Stimulated activated CD8-positive, alpha-beta memory T cell treated with anti-CD3 and anti-CD28 coated beads, Interleukin-2, amount 100 ng/mL, for 1 hour (primary cell): ENCODE measurements around the gene CASZ1.

ENCODE experiments used
- DNase-seq, 2 donors: peaks; one replicate each; pipeline ENCODE4 v3.0.0-alpha.2; 2020; ENCODE audit warnings: low read depth in 2 of 2

The CASZ1 gene

DNA sequence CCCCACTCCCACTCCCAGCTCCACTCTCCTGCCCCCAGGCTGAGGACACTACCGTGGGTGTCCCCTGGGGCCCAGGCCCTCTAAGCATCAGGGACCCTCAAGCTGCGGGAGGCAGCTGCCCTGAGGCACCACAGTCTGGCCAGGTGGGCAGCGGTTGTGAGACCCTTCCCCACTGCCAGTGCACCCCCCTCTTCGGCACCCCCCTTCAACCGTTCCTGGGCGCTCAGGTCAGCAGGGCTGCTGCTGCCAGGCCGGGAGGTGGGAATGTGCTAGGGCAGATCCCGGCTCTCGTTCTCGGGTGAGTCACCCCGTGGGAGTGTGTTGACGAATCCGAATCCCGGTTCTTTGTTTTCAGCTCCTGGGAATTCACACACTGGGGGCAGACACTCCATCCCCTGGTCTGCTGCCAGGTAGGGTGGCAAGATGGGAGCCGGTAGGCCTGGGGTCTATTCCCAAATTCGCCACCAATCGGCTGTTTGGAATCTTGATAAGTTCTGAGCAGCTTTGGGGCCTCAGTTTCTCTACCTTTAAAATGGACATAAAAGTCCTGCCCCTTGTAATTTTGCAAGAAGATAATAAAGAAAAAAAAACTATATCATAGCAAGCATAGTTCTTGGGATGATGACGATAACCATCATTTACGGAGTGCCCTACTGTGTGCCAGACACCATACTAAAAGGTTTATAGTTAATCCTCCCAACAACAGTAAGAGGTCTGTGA, 28.5 kb upstream of the CASZ1 start:
- no peak for DNase-seq

DNA sequence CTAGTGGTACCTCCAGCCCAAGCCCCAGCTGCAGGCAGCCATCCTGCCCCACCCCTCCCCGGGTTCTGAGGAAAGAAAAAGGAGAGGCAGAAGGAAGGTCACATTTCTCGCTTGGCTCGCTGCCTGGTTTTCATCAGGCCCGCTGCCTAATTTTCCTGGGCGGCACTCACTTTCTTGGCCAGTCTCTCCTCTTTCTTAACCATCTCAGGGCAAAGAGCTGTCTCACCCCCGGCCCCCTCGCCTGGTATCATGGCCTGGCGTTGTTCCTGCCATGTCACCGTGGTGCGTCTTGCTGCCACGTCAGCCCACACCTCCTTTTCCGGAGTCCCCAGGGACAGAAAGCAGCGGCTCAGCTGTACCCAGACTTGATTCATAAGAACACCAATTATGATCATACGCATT, 26.6 kb upstream of the CASZ1 start:
- no peak for DNase-seq

DNA sequence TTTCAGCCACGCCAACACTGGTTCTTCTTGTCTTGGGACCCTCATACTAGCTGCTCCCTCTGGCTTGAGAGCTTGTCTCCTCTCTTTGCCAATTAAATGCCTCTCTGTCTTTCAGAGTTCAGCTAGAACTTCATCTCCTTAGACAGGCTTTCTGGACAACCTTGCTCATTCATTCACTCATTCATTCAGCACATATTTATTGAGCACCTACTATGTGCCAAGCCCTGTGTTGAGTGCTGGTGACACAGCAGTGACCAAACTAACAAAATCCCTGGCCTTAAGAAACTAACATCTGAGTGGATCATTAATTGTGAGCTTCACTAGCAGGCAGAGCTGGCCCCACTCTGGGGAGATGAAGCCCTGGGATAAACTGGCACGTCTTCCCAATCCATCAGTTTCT, 24.9 kb upstream of the CASZ1 start:
- DNase-seq = no peak

DNA sequence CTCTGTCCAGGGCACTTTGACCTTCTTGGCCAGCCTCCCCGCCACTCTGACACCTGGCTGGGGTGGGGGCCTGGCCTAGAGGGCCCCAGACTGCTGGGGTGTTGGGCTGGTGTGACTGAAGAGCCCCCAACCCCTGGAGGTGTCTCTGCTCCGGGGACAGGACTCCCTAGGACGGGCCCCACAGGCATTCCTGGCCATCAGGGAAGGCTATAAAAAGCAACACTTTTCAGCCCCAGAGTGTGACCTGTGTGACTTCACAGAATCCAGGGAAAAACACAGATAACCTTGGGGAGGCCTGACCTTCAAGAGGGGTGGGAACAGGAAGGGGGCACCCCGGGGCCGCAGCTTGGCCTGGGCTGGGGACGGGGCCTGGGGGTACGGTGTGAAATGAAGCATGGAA, 24.0 kb upstream of the CASZ1 start:
- DNase-seq = no peak

DNA sequence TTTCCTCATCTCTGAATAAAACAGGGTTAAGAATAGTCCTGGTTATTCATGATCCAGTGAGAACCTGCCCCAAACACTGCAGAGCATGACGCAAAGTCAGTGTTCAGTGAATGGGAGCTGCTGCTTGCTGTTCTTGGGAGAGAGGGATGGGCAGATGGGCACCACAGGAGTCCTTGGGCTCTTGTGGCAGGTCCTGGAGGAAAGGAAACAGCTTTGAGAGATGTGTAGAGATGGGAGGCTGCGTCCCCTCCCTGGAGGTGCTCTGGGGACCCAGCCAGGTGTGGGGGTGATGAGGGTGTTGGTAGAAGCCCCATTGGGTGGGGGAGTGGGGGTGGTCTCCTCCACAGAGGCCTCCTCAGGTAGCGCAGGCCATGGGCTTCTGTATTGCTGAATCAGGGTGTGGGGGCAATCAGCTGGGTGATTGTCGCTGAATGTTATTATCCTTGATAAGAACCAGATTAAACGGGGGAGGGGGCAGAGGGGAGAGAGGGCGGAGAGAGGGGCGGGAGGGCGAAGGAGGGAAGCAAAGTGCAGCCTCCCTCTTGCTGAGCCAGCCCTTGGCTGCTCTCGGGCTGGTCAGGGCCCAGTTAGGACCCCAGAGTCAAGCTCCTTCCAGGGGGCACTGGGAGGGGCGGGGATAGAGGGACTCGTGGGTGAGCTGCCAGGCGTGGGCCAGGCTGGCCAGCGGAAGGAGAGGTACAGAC, 22.9 kb upstream of the CASZ1 start:
- DNase-seq = no peak

DNA sequence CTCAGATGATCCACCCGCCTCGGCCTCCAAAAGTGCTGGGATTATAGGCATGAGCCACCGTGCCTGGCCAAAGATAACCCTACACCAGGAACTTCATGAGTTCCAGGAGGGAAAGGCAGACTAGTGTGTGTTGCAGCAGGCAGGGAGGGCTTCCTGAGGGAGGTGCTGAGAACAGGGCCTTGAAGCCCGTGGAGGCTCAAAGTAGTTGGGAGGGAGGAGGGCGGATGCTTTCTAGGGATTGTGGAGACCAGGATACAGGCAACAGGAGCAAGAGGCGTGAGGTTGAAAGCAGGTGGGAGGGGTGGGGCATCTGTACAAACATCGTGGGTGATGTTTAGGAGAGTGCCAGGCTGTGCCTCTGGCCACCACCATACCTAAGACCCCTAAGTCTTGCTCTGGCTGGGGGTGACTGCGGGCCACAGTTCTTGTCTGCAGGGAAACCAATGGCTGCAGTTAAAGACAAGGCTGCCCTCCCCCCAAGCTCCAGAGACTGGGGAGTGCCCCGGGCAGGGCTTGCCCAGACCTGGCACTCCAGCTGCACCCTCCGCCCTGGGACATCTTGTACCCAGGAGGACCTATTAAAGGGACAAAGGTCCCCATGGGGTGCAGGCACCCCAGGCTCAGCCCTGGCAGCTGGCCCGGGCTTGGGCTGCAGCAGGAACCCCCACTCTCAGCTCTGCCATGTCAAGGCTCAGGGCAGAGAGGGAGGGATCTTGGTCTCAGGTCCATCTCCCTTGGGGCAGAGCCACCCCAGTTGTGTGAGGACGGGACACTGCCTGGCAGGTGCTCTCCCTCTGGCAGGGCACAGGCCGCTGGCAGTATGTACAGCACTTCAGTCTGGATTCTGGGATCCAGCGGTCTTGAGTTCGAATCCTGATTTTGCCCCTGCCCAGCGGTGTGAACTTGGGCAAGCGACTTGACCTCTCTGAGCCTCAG, 22.1 kb upstream of the CASZ1 start:
- no peak for DNase-seq

DNA sequence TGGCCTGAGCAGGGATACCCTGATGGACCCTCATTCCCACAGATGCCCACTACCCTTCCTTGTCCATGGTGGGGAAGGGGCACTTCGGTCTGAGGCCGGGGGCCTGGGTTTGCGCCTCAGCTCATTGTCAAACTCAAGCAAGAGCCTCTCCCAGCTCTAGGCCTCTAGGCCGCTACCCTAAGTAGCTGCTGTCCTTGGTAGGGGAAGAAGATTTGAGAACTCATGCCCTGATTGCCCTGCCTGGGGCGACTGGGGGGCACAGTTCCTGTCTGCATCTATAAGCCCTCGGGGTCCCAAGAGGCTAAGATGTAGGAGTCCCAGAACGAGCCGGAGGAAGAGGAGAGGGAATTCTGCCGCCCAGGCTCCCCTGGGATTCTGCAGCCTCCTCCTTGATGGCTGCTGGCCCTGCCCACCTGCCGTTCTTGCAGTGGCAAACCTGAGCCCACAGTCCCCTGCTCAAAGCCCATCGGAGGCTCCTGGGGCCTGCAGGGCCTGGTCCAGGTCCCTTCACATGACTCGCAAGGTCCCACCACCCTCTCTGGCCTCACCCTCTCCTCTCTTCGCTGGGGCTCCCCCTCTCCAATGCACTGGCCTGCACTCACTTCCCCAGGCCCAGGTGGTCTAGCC, 20.4 kb upstream of the CASZ1 start:
- DNase-seq = no peak

DNA sequence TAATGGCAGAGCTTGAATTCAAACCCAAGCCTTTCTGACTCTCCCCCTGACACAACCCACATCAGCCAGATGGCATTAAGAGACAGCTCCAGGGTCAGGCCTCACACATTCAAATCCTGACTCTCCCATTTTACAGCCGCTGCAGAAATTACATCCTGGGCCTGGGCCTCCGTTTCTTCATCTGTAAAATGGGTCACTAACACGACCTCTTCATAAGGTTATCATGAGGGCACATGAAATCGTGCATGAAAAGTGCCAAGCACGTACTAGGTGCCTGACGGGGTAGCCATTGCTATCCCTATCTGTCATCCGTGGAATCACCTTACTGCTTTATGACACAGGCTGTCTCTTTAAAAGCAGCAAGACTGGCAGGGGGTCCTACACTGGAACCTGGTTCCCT, 19.8 kb upstream of the CASZ1 start:
- no peak for DNase-seq

DNA sequence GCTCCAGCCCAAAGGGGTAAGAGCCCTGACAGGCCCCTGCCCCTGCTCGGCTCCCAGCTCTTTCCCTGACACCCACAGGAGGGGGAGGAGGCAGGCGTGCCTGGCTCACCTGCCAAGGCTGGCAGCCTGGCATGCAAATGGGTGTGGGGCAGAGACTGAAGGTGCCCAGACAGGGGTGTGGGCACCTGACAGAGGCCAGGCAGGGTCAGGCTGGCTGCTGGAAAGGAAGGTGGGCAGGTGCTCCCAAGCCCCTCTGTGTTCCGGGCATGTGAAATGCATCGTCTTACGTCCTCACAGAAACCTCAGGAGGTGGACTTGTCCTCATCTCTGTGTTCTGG, 19.4 kb upstream of the CASZ1 start:
- no peak for DNase-seq

DNA sequence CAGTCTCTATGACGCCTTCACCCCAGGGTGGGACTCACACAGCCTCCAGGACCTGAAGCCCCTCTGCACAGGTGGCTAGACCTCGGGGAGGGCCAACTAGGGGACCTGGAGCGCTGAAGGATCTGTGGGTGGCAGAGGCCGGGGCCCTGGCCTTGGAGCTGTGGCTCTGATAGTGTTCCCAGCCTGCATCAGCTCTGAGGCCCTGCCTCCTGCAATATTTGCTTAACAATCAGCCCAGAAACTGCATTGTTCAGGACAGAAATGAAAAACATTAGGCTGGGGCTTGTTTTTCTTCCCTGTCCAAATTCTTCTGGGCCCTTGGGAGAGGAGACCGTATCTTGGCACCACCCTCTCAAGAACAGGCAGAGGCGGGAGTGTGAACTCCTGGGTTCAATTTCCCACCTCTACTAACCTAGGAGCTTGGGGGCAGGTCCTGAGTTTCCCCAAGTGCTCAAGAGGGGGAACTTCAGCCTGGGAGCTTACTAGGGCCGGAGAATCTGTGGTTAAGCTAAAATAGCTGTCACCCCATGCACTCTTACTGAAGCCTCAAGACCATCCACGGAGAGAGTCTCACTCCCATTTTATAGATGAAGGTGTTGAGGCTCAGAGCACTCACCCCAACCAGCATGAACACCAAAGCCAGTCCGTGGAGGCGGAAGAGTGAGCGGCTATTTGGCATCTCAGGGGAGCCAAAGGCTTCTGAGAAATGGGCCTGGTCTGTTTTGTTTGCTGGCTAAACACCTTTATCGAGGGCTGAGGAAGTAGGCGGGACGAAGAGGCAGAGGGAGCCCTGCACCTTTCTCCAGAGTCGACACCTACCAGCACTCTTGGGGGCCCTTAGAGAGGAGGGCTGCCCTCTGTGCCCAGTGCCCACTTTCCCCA, 18.8 kb upstream of the CASZ1 start:
- no peak for DNase-seq

DNA sequence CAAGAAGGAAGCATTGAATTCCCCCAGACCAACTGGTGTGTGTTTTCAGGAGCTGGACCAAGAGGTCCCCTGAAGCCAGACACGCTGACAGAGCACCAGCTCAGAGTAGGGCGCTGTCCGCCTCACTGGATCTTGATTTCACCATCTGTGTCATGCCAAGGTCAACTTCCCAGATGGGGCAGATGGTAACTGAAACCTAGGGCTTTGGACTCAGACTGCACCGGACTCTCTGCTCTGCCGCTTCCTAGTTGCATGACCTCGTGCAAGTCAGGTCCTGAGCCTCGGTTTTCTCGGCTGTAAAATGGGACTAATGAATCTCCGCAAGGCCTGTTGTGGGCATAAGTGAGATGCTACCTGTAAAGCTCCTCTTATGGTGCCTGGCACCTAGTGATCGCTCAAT, 17.9 kb upstream of the CASZ1 start:
- DNase-seq = no peak

DNA sequence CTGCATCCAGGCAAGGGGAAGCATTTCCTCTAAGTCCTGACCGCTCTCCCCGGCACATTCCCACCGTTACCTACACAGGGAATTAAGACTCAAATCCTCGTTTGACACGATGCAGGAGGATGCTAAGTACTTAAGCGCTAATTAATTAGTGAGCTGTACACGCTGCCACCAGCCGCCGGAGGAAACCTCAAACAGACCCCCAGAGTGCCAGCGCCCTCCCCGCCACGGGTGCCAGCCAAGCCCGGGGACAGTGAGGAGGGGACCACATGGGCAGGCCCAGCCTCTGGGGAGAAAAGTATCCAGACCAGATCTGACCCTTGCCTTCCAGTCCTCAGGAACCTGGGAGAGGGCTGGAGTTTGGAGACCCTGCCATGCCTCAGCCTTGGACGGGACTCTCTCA, 17.4 kb upstream of the CASZ1 start:
- DNase-seq = no peak

DNA sequence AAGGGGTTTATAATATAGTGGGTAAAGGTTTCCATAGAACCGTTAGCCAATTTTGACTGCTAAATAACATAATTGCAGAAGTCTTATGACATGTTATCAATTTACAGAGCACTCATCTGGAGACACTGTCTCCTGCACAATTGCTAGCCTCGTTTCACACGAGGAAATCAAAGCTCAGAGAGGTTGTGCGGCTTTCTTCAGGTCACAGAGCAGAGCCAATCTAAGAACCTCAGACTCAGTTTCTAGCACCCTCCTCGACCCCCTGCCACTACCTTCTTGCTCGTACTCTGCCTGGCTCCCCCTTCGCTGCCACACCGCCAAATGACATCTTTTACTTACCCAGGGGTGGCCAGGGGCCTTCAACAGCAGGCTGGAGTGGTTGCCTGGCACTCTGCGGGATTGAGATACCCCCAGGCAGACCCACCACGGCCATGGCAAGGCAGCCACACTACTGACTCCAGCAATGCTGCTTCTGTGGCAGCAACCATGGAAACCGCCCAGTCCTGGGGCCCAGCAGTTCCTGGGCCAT, 16.0 kb upstream of the CASZ1 start:
- DNase-seq = no peak

DNA sequence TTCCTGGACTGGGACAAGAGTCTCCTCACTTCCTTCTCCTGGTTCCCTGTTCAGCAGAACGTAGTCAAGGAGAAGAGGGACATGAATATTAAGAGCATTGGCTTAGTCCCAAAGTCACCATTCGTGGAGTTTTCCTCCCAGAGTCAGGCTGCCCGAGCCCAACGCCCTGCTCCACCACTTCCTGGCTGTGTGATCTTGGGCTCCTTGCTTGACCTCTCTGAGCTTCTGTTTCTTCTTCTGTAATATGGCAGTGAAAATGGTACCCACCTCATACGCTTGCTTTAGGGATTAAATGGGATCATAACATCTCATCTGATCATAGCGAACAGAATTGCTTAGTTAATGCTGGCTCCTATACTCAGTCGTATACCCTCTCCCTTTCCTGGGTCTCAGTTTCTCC, 12.0 kb upstream of the CASZ1 start:
- no peak for DNase-seq

DNA sequence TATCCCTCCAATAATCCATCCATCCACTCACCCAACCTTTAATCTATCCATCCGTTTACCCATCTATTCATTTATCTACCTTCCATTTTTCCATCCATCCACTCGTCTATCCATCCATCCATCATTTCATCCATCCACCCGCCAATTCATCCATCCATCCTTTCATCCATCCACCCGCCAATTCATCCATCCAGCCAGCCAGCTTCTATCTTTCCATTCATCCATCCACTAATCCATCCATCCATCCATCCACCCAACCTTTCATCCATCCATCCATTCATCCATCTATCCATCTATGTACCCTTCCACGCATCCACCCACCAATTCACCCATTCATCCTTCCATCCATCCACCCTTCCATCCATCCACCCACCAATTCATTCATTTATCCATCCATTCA, 10.5 kb upstream of the CASZ1 start:
- DNase-seq = no peak

DNA sequence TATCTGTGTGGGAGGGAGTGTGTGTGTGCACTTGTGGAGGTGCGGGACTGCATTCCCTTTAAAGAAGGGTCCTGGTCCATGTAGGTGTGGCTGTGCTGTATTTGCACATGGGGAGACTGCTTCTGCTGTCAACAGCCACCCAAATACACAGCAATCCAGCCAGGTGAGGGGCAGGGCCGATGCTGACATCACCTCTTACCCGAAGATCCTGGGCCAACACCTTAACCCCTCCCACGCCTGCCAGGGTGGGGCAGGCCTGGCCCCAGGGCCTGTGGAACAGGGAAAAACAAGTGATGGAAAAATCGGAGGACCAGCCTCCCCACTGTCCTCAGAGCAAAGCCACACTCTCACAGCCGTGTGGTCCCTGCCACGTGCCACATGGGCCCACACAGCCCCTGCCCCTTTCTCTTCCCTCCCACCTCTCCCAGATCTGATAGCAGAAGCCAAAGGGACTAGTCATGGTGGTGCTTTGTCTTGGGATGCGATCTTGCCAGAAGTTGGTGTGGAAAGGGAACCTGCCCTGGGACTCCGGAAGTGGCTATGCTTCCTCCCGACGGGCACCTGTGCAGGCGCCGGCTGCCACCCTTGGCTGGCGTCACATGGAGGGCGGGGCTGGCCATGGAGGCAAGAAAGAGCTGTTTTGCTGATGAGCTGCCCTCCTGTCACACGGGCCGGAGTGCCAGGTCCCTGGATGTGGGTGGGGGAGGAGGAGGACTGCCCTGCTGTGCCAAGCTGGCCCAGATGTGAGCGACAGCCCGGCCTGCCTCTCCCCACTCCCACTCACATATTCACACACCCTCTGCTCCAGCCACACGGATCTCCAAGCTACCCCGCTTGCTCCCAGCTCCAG, 7.8 kb upstream of the CASZ1 start:
- no peak for DNase-seq

DNA sequence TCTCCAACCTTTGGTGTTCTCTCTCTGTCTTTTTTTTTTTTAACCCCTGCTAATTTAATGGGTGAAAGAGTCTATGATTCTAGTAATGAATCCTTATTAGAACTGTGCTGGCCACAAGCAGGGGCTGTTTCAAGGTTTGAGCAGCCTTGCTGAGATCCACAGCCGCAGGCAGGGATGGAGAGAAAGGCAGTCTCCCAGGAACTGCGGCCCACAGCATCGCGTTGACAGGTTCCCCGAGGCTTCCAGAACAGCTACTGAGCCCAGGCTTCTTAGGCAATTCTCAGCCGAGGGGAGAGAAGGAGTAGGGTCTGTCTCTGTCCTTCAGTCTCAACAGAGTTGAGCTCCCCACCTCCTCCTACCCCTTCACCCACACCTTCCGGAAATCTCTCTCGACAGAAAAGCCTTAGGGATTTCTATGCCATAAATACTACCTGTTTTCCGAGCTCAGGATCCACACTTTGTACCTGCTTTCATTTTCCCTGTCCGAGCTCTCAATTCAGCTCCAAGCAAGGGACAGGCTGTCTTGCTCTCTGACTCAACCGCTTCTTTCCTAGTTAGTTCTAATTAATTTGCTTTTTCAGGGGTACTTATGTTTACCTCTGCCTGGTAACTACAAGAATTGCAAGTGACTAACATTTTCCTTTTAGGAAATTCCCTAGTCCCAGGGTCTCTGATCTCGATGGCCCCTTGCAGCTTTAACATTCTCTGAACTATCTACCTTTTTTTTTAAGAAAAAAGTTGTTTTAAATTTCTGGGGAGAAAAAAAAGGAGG, 6.7 kb upstream of the CASZ1 start:
- DNase-seq = no peak

DNA sequence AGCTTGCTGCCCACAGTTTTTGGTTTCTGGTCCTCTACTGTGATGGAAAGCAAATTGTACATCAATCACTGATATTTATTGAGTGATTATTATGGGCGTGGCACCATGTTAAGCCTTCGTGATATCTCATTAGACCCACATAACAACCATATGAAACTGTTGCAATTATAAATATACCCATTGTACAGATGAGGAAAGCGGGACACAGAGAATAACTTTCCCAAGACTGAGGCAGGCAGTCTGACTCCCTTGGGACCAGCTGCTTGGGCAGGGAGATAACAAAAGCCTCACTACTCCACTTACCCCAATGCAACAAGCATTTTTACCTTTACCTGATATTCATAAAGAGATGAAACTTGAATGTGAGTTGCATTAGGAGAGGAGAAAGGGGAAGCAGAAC, 4.3 kb upstream of the CASZ1 start:
- DNase-seq = no peak

DNA sequence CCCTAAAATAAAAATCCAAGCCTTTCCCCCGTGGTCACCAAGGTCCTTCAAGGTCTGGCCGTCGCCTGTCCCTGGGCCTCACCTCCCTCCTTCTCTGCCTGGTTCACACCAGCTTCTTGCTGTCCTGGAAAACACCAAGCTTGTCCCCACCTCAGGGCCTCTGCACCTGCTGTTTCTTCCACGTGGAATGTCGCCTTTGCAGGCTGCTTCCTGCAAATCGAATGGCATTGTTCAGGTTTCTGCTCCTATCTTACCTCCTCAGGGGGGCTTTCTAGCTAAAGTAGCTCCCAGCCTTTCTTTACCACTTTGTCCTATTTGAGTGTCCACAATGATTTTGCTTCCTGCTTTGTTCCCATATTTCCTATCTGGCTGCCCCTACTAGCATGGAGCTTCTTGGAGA, 3.3 kb upstream of the CASZ1 start:
- DNase-seq = no peak
